ENCODE data around the gene ZBTB44.

Gene ZBTB44

DNA sequence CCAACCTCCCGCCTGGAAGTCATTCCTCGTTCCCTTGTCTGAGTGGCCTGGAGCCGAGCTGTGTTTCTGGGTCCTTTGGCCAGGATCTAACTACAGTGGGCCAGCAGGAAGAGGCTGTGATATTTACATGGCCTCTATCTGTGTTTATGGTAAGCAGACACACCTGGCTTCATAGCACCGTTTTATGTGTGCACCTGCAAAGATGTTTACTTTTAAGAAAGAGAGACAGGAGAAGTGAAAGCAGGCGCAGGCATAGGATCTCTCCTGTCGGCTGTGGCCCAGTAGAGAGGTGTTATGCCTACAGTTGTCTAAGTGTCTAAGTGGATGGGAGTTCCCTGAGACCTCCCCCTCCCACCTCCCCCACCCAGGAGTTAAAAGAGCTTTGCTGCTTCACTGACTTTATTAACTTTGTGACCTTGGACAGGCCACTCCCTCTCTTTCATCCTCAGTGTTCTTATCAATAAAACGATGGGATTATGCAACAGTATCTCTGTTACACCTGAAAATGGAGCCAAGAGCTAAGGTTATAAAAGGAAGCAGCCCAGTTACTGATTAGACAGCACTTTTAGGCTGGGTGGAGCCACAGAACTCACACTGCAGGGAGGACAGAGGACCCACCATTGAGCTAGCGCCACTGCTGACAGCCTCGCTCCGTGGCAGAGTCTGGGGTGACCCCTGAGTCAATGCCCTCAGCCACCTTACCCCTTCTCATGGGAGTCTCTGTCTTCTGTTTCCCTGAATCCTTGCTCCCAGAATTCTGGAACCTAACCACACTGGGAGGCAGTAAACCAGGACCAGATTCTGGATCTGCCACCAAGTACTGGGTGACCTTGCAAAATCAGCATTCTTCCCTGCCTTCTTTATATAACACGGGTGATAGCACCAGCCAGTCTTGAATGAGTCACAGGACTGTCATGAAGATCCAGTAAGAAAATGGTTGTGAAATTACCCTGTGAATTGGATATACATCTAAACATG, 133.1 kb downstream of the ZBTB44 start:
- H3K4me1 ChIP-seq (ENCODE audit: control insufficient read depth, insufficient read depth, low read length): no peaks in the 10 kb centered on the region; the same call in 1 of the 2 replicates
- no peaks in the 10 kb centered on the region for H3K27me3 ChIP-seq (ENCODE audit: control insufficient read depth, insufficient read depth, low read length)
- H3K27ac ChIP-seq (ENCODE audit: low read depth, low read length): no peak overlapping the region
- no peaks in the 10 kb centered on the region for H3K9me3 ChIP-seq (ENCODE audit: control insufficient read depth, insufficient read depth, low read depth, low read length)
- H3K4me3 ChIP-seq (ENCODE audit: low read depth, low read length): no peak overlapping the region
- H3K36me3 ChIP-seq (ENCODE audit: control insufficient read depth, insufficient read depth, low read length): no peaks in the 10 kb centered on the region
- H3K9ac ChIP-seq (ENCODE audit: low read length): no peak overlapping the region

DNA sequence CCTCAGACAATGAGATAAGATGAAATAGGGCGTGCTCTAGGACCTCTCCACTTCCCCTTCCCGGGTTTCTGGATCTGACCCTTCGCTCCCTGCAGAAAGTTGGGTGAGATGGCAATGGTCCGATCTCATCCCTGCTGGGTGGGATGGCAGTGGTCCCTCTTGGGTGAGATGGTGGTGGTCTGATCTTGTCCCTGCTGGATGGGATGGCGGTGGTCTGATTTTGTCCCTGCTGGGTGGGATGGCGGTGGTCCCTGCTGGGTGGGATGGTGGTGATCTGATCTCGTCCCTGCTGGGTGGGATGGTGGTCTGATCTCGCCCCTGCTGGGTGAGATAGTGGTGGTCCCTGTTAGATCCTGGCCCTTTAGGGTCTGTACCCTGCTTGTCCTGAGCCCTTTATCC, 133.8 kb downstream of the ZBTB44 start:
- H3K27ac ChIP-seq (ENCODE audit: low read depth, low read length): no peak overlapping the region
- H3K27me3 ChIP-seq (ENCODE audit: control insufficient read depth, insufficient read depth, low read length): no peaks in the 10 kb centered on the region
- no peaks in the 10 kb centered on the region for H3K9me3 ChIP-seq (ENCODE audit: control insufficient read depth, insufficient read depth, low read depth, low read length)
- H3K4me3 ChIP-seq (ENCODE audit: low read depth, low read length): no peak overlapping the region
- H3K36me3 ChIP-seq (ENCODE audit: control insufficient read depth, insufficient read depth, low read length): no peaks in the 10 kb centered on the region
- no peak overlapping the region for H3K9ac ChIP-seq (ENCODE audit: low read length)
- H3K4me1 ChIP-seq (ENCODE audit: control insufficient read depth, insufficient read depth, low read length): no peaks in the 10 kb centered on the region; the same call in 1 of the 2 replicates

DNA sequence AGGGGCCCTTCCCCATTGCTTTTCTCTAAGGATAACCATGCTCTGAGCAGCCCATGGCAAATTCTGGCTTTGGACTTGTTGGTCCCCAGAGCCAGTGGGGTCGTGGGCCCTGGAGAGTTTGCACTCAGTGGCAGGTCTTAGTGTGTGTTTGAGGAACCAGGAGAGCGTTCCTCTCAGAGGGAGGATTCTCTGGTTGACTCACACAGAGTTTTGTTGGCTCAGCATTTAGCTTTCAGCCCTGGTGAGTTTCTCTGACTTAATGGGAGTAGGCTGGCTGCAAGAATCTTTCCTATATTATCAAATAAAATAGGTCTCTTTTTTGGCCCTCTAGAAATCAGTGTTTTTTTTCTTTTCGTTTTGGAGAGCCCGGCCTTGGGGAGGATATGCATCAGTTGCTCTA, 134.2 kb downstream of the ZBTB44 start:
- H3K9ac ChIP-seq (ENCODE audit: low read length): no peak overlapping the region
- no peaks in the 10 kb centered on the region for H3K27me3 ChIP-seq (ENCODE audit: control insufficient read depth, insufficient read depth, low read length)
- no peak overlapping the region for H3K4me3 ChIP-seq (ENCODE audit: low read depth, low read length)
- H3K9me3 ChIP-seq (ENCODE audit: control insufficient read depth, insufficient read depth, low read depth, low read length): no peaks in the 10 kb centered on the region
- H3K4me1 ChIP-seq (ENCODE audit: control insufficient read depth, insufficient read depth, low read length): no peaks in the 10 kb centered on the region; the same call in 1 of the 2 replicates
- no peak overlapping the region for H3K27ac ChIP-seq (ENCODE audit: low read depth, low read length)
- no peaks in the 10 kb centered on the region for H3K36me3 ChIP-seq (ENCODE audit: control insufficient read depth, insufficient read depth, low read length)

DNA sequence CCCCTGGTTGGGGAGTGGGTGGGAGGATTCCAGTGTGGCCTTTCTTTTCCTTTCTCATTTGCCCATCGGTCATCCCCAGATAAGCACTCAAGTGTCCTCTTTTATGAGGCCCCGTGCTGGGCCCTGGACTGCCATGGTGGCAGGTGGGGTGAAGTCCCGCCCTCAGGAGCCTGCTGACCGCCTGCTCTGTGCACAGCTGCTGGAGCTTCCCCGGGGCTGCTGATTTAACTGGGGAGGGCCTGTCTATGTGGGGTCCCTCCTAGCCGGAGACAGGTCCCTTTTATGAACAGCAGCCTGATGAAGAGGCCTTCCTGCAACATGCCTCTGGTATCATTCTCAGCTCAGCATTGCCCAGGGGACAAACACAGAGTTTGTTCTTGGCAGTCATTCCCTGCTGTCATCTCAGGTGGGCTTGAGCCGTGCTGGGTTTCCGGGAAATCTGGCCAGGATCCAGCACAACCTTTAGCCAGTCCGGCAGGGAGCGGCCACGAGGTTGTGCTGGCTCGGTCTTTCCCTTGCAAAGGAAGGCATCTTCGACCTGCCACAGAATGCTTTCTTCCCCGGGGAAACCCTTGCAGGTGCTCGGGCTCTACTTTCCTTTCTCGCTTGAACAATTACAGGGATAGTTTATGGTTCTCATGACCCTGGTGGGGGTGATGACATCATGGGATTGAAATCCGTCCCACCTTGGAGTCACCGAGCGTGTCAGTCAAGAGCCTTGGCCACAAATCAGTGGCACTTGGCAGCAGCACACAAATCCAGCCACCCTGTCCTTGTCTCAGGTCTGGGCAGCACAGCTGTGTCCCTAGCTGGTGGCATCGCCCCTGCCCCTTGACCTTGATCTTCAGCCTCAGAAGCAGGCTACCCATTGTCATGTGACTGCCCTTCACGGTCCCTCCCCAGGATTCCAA, 135.1 kb downstream of the ZBTB44 start:
- no peak overlapping the region for H3K27ac ChIP-seq (ENCODE audit: low read depth, low read length)
- no peaks in the 10 kb centered on the region for H3K36me3 ChIP-seq (ENCODE audit: control insufficient read depth, insufficient read depth, low read length)
- no peak overlapping the region for H3K4me3 ChIP-seq (ENCODE audit: low read depth, low read length)
- H3K9me3 ChIP-seq (ENCODE audit: control insufficient read depth, insufficient read depth, low read depth, low read length): peaks cover 5% of the 10 kb centered on the region; the same call in 1 of the 2 replicates
- no peak overlapping the region for H3K9ac ChIP-seq (ENCODE audit: low read length)
- no peaks in the 10 kb centered on the region for H3K27me3 ChIP-seq (ENCODE audit: control insufficient read depth, insufficient read depth, low read length)
- no peaks in the 10 kb centered on the region; the same call in 1 of the 2 replicates for H3K4me1 ChIP-seq (ENCODE audit: control insufficient read depth, insufficient read depth, low read length)

DNA sequence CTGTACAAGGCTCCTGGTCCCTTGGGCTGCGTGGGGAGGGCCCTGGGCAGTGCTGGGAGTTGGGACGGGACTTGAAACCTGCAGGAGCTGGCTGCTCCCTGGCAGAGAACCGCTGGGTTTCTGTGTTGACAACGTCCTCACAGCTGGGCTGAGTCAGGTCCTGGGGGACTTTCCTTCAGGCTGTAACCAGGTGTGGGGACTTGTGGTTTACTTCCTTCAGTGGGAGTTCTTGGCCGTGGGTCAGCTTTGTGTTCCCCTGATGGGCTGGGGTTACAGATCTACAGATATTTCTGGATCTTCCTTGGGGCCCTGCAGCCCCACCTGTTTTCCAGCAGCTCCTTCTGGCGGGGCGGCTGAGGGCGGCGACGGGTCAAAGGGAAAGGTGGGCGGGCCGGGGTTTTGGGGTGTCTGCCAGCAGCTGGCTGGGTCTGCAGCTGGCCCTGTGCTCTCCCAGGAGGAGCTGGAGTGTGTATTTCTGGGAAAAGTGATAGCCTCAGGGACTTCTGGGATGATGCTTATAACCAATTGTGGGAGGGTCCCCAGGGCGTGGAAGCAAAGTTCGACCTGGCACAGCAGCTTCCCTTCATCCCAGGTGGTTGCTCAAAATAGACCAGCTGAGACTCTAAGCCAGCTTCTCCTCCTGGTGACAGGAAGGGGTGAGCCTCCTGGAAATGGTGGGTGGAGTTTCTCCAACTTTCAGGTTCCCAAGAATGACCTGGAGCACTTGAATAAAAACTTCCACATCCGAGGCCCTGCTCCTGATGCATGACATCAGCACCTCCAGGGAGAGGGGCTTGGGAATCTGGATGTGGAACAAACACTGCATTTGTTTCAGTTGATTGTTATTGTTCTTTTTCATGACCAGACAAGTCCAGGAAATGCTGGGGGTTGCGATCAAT, 136.0 kb downstream of the ZBTB44 start:
- Histone ChIP-seq H3K4me1 (ENCODE audit: control insufficient read depth, insufficient read depth, low read length) (no peaks in the 10 kb centered on the region; the same call in 1 of the 2 replicates), H3K27me3 (ENCODE audit: control insufficient read depth, insufficient read depth, low read length) (no peaks in the 10 kb centered on the region), H3K4me3 (ENCODE audit: low read depth, low read length) (no peak overlapping the region), H3K9me3 (ENCODE audit: control insufficient read depth, insufficient read depth, low read depth, low read length) (peaks cover 7% of the 10 kb centered on the region; the same call in 1 of the 2 replicates), H3K36me3 (ENCODE audit: control insufficient read depth, insufficient read depth, low read length) (no peaks in the 10 kb centered on the region), H3K27ac (ENCODE audit: low read depth, low read length) (no peak overlapping the region), H3K9ac (ENCODE audit: low read length) (no peak overlapping the region)

DNA sequence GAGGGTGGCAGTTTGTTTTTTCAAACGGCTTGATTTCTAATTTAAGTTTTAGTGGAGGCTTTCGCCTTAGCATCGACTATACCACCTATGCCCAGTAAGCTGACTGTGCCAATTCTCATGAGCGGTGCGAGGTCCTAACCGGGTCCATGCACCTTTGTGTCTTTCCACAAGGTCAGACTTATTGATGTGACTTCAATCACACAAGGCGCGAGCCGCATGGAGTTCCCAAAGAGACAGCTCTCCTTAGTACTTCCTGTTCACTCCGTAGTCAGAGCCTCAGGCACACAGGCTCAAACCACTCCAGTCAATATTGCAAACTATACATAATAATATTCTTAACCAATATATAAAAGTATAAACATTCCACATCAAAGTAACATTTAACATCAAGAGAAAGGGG, 136.9 kb downstream of the ZBTB44 start:
- no peak overlapping the region for H3K9ac ChIP-seq (ENCODE audit: low read length)
- H3K4me1 ChIP-seq (ENCODE audit: control insufficient read depth, insufficient read depth, low read length): no peaks in the 10 kb centered on the region; the same call in 1 of the 2 replicates
- H3K36me3 ChIP-seq (ENCODE audit: control insufficient read depth, insufficient read depth, low read length): no peaks in the 10 kb centered on the region
- H3K27ac ChIP-seq (ENCODE audit: low read depth, low read length): no peak overlapping the region
- H3K27me3 ChIP-seq (ENCODE audit: control insufficient read depth, insufficient read depth, low read length): no peaks in the 10 kb centered on the region
- H3K4me3 ChIP-seq (ENCODE audit: low read depth, low read length): no peak overlapping the region
- peaks cover 7% of the 10 kb centered on the region; the same call in 1 of the 2 replicates for H3K9me3 ChIP-seq (ENCODE audit: control insufficient read depth, insufficient read depth, low read depth, low read length)

All from HUES6 (cell line).